ENCODE measurements around the gene ITSN1. TPM values are rescaled to one million over a fixed set of nuclear protein-coding genes. Genes with fewer than 3 reads are reported as not detected.

ITSN1 gene
- total RNA-seq (2022; extraction: Qiagen RNA extraction): 14.8 to 18.1 TPM (median 17.5 TPM) in 5 replicates

GRCh38 chr21:33642027-33642895 is at the start of gene ITSN1:
TSS of gene ITSN1 (plus strand) at chr21:33642501. CDS start at chr21:33718829, 76,328 bp downstream.

GRCh38 chr21:33641352-33642026 is 812 bp upstream of the ITSN1 start, which contains the start of gene CRYZL1:
TSS of gene CRYZL1 (minus strand) at chr21:33641741. CDS start at chr21:33631551, 10,190 bp downstream.

GRCh38 chr21:33915368-33916199 is 273.3 kb downstream of the ITSN1 start, which contains the start of gene ATP5PO:
TSS of gene ATP5PO (minus strand) at chr21:33915804. CDS start at chr21:33915763, 41 bp downstream.

Other genes with a start within 250 kb of the ITSN1 start
- gene IFNGR2, start 239.1 kb upstream of the ITSN1 start, total RNA-seq (2022; extraction: Qiagen RNA extraction): 49.1 to 55.8 TPM (median 55.0 TPM) in 5 replicates
- 10.1 to 10.9 TPM (median 10.8 TPM) in 5 replicates for gene TMEM50B, start 162.5 kb upstream of the ITSN1 start, total RNA-seq (2022; extraction: Qiagen RNA extraction)
- 0.10 to 0.63 TPM (median 0.34 TPM) in 5 replicates for gene DNAJC28, start 150.8 kb upstream of the ITSN1 start, total RNA-seq (2022; extraction: Qiagen RNA extraction)
- 61.1 to 69.9 TPM (median 64.2 TPM) in 5 replicates for gene GART, start 100.4 kb upstream of the ITSN1 start, total RNA-seq (2022; extraction: Qiagen RNA extraction)
- 74.6 to 97.9 TPM (median 84.7 TPM) in 5 replicates for gene SON, start 99.5 kb upstream of the ITSN1 start, total RNA-seq (2022; extraction: Qiagen RNA extraction)
- gene DONSON, start 53.8 kb upstream of the ITSN1 start, total RNA-seq (2022; extraction: Qiagen RNA extraction): 14.6 to 18.3 TPM (median 17.0 TPM) in 5 replicates
- gene CRYZL1, start 760 bp upstream of the ITSN1 start, total RNA-seq (2022; extraction: Qiagen RNA extraction): 12.8 to 14.9 TPM (median 14.4 TPM) in 5 replicates